Caco-2 (cell line): ENCODE measurements around the gene PRODH2. TPM values are rescaled to one million over a fixed set of nuclear protein-coding genes. Genes with fewer than 3 reads are reported as not detected.
A peak's percentile ranks its signal among the peaks of the same experiment; 100 is the strongest.

Experiments
- BruUV-seq: library from RNA; stranded (reverse); fragments of 400-500 nt; replicated peaks from 2 replicates; lab custom pipeline; 2021; lab: Mats Ljungman, UMichigan
- CTCF ChIA-PET: fragments of 300-600 bp; sonication (Branson Sonifier 250); formaldehyde crosslinking; loops from one replicate; lab custom pipeline; 2022; ENCODE audit warnings: antibody characterized with exemption; lab: Charles Lee
- POLR2A ChIA-PET: fragments of 300-600 bp; sonication (Branson Sonifier 250); formaldehyde crosslinking; loops from one replicate; lab custom pipeline; 2022; ENCODE audit warnings: antibody characterized with exemption; lab: Charles Lee
- DNase-seq, 2 experiments: peaks; one replicate each; pipeline versions ENCODE4 v3.0.0 to v3.0.0-alpha.2; 2020 to 2022
- H3K27me3 ChIP-seq: replicated peaks from 2 replicates; pipeline ENCODE4 v1.6.0; 2011; ENCODE audit warnings: low read length; ENCODE audit not compliant: control insufficient read depth, insufficient read depth
- H3K36me3 ChIP-seq: 2 replicates; pipeline ENCODE4 v1.5.1; 2011; ENCODE audit warnings: low read length; ENCODE audit not compliant: control insufficient read depth, insufficient read depth
- H3K4me1 ChIP-seq: fragments of 250-450 bp; sonication (Bioruptor Pico); 2 replicates; pipeline ENCODE4 v1.5.1; 2020; ENCODE audit warnings: mild to moderate bottlenecking
- H3K4me3 ChIP-seq: 2 replicates; pipeline ENCODE4 v1.5.1; 2011; ENCODE audit warnings: low read depth, mild to moderate bottlenecking, control low read depth, low read length
- H3K9me3 ChIP-seq: fragments of 250-450 bp; sonication (Bioruptor Pico); 2 replicates; pipeline ENCODE4 v1.5.1; 2020; ENCODE audit warnings: mild to moderate bottlenecking, moderate library complexity
- H3K27ac Mint-ChIP-seq: one replicate; pipeline ENCODE4 v1.8.0; 2022; ENCODE audit warnings: mixed read lengths; ENCODE audit not compliant: unreplicated experiment
- H3K27me3 Mint-ChIP-seq: one replicate; pipeline ENCODE4 v1.8.0; 2022; ENCODE audit warnings: mixed read lengths; ENCODE audit not compliant: insufficient read depth, unreplicated experiment
- H3K36me3 Mint-ChIP-seq: one replicate; pipeline ENCODE4 v1.8.0; 2022; ENCODE audit warnings: mild to moderate bottlenecking, mixed read lengths; ENCODE audit not compliant: insufficient read depth, unreplicated experiment
- H3K4me1 Mint-ChIP-seq: one replicate; pipeline ENCODE4 v1.8.0; 2022; ENCODE audit warnings: low read depth, mixed read lengths; ENCODE audit not compliant: unreplicated experiment
- H3K4me3 Mint-ChIP-seq: one replicate; pipeline ENCODE4 v1.8.0; 2022; ENCODE audit warnings: mild to moderate bottlenecking, moderate library complexity, mixed read lengths; ENCODE audit not compliant: unreplicated experiment
- H3K9me3 Mint-ChIP-seq: one replicate; pipeline ENCODE4 v1.8.0; 2022; ENCODE audit warnings: mixed read lengths; ENCODE audit not compliant: unreplicated experiment
- CTCF ChIP-seq, 2 experiments: fragments of 200-600 bp in 1 of 2; IDR thresholded peaks; 1 replicate in 1 of 2; 2 replicates in 1 of 2; pipeline versions ENCODE4 v1.5.1 to v1.8.0; 2011 to 2022; ENCODE audit warnings: antibody characterized with exemption in 1 of 2, control low read depth in 1 of 2, inconsistent platforms in 1 of 2, low read depth in 1 of 2, low read length in 1 of 2, mild to moderate bottlenecking in 1 of 2, moderate library complexity in 1 of 2; ENCODE audit not compliant: insufficient read depth in 1 of 2, severe bottlenecking in 1 of 2, unreplicated experiment in 1 of 2
- intact Hi-C: fragments of 100-400 bp; cut with micrococcal nuclease; formaldehyde crosslinking; loops from one replicate; pipeline ENCODE4 v1.10.0; 2022; ENCODE audit not compliant: unreplicated experiment
- total RNA-seq: library from RNA; stranded (reverse); gene quantifications from 2 replicates; pipeline ENCODE4 v1.2.3, GENCODE V29; 2022

Gene PRODH2
- total RNA-seq, 1 experiment from 2014 or later: not detected

- Mint-ChIP-seq H3K36me3 (peaks cover 5% of the 10 kb centered on the region), H3K27ac (no peak overlapping the region), H3K4me3 (no peak overlapping the region), H3K27me3 (no peaks in the 10 kb centered on the region), H3K9me3 (no peaks in the 10 kb centered on the region), H3K4me1 (peaks cover 8% of the 10 kb centered on the region)
- BruUV-seq: no TSS peak
- no peaks in the 10 kb centered on the region for H3K9me3 ChIP-seq
- intact Hi-C loops: no loop called here
- ChIA-PET CTCF (interaction anchor here (0.5 to 0.6 kb wide), 3 partner anchors 7 to 399 kb away, joined by 3 to 7 read pairs (median 4); no protein-coding TSS in a partner anchor), POLR2A (interaction anchor here (0.6 kb wide), 1 partner anchor 36 kb away, joined by 4 read pairs; the partner anchor contains the start of gene LIN37)
- no peaks in the 10 kb centered on the region for H3K4me1 ChIP-seq
- H3K27me3 ChIP-seq: no peaks in the 10 kb centered on the region
- H3K36me3 ChIP-seq: no peaks in the 10 kb centered on the region; the same call in 1 of the 2 replicates
- H3K4me3 ChIP-seq: no peak overlapping the region
- peak in 1 of 2 experiments; percentile 29 for TF ChIP-seq CTCF (IDR thresholded peaks at IDR 0.05; ENCODE audit: insufficient read depth in 1 of 2, low read depth in 1 of 2, low read length in 1 of 2, severe bottlenecking in 1 of 2, unreplicated experiment in 1 of 2)
- DNase-seq: no peak
These were observed 28.9 kb downstream of the PRODH2 start for GRCh38 chr19:35783469-35784434.

GRCh38 chr19:35782589-35782988, 30.1 kb downstream of the PRODH2 start:
- no peak for TF ChIP-seq CTCF (IDR thresholded peaks at IDR 0.05; ENCODE audit: insufficient read depth in 1 of 2, low read depth in 1 of 2, low read length in 1 of 2, severe bottlenecking in 1 of 2, unreplicated experiment in 1 of 2)
- Mint-ChIP-seq H3K9me3 (no peaks in the 10 kb centered on the region), H3K36me3 (peaks cover 5% of the 10 kb centered on the region), H3K4me1 (peaks cover 8% of the 10 kb centered on the region), H3K4me3 (no peak overlapping the region), H3K27me3 (no peaks in the 10 kb centered on the region), H3K27ac (no peak overlapping the region)
- Histone ChIP-seq H3K27me3 (no peaks in the 10 kb centered on the region), H3K36me3 (no peaks in the 10 kb centered on the region; the same call in 1 of the 2 replicates), H3K4me1 (no peaks in the 10 kb centered on the region), H3K4me3 (no peak overlapping the region), H3K9me3 (no peaks in the 10 kb centered on the region)
- intact Hi-C loops: no loop called here
- no TSS peak for BruUV-seq
- POLR2A ChIA-PET: no interaction called here
- DNase-seq: no peak
- CTCF ChIA-PET: interaction anchor here (1.0 kb wide), 1 partner anchor 148 kb away, joined by 3 read pairs; no protein-coding TSS in a partner anchor

GRCh38 chr19:35781650-35782049, 31.0 kb downstream of the PRODH2 start:
- Mint-ChIP-seq H3K9me3 (no peaks in the 10 kb centered on the region), H3K27ac (no peak overlapping the region), H3K36me3 (peaks cover 5% of the 10 kb centered on the region), H3K27me3 (no peaks in the 10 kb centered on the region), H3K4me3 (no peak overlapping the region), H3K4me1 (peaks cover 8% of the 10 kb centered on the region)
- Histone ChIP-seq H3K27me3 (no peaks in the 10 kb centered on the region), H3K4me1 (no peaks in the 10 kb centered on the region), H3K4me3 (no peak overlapping the region), H3K9me3 (no peaks in the 10 kb centered on the region), H3K36me3 (no peaks in the 10 kb centered on the region; the same call in 1 of the 2 replicates)
- BruUV-seq: no TSS peak
- DNase-seq: no peak
- intact Hi-C loops: no loop called here
- POLR2A ChIA-PET: no interaction called here
- TF ChIP-seq CTCF (IDR thresholded peaks at IDR 0.05; ENCODE audit: insufficient read depth in 1 of 2, low read depth in 1 of 2, low read length in 1 of 2, severe bottlenecking in 1 of 2, unreplicated experiment in 1 of 2): no peak
- CTCF ChIA-PET: interaction anchor here (1.0 kb wide), 1 partner anchor 149 kb away, joined by 3 read pairs; no protein-coding TSS in a partner anchor
